Measurements from ENCODE around the gene EDIL3.
"Not testable (repeated sequence)": the region's sequence is repeated elsewhere in the genome, so short reads cannot be mapped to it uniquely, and the experiment has no call there.

The EDIL3 gene

GRCh38 chr5:84160650-84161049 is 224.0 kb downstream of the EDIL3 start:
- not testable (repeated sequence) for DNase-seq

- DNase-seq = no peak
These were observed 235.6 kb downstream of the EDIL3 start for GRCh38 chr5:84149094-84149493.

DNA sequence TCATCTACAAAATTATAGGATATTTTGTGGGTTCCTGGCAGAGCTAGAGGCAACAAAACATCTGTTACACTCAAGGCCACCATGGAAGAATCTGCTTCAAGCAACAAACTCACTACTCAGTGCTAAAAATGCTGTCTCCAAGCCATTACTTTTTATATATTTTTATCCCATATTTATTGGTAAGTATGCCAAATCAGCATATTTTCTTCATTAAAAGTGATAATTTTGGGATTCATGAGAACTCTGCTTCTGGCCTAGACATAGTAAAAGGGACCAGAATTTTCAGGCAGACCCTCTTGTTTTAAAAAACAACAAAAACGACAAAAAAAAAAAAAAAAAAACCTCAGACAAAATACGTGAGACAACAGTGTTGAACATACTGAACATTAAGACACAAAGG is 236.0 kb downstream of the EDIL3 start:
- DNase-seq = no peak

DNA sequence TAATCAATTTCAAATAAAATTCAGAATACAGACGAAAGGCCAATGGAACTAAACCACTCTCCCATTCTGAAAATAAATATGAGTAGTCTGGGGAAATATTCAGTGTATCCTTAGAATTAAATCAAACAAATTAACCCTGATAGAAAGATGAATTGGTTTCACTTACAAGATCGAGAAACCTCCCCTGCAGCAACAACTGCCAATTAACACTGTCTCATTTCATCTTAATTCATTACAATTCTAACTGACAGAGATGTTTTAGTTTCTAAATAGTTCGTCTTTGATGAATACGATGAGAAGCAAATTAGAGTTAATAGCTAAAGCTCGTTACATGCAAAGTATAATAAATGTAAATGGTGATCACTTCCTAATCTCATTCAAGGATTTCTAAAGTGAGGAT is 247.1 kb downstream of the EDIL3 start:
- no peak for DNase-seq

DNA sequence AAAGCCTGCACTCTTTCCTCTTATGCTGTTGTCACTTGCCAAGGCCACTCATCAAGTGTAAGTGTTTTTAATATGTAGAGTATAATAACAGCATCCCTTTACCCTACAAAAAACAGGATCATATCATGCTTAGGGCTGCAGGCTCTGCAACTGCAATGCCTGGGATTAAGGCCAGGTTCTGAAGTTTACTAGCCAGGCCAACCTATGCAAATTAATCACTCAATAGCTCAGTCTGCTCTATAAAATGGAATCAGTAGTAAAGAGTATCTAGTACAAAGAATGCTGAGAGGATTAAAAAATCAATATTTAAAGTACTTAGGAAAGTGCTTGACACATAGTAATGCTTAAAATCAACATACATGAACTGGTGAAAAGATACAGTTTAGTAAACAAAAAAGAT is 253.3 kb downstream of the EDIL3 start:
- DNase-seq = no peak

DNA sequence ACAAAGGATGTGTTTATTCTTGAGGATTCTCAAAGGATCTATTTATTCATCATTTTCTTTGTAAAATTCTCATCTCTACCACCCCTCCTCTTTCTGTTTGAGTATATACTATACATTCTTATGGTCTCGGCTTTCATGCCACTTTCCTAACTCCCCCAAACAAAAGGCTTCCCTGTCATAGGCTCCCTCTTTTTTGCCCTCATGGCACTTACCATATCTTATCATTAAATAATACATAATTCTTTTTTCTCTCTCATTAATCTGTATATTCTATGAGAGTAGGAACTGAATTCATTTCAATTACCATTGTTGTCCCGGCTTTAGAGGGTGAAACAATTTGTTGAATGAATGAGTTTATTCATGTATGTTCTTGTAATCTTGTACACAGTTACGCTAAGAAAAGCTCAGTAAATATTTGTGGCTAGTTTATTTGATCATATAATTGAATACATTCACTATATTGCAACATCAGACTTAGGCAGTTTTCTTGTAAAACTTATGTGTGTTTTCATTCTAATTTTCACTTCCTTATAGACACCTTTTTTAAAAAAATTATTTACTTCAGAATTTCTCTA is 254.6 kb downstream of the EDIL3 start:
- no peak for DNase-seq

DNA sequence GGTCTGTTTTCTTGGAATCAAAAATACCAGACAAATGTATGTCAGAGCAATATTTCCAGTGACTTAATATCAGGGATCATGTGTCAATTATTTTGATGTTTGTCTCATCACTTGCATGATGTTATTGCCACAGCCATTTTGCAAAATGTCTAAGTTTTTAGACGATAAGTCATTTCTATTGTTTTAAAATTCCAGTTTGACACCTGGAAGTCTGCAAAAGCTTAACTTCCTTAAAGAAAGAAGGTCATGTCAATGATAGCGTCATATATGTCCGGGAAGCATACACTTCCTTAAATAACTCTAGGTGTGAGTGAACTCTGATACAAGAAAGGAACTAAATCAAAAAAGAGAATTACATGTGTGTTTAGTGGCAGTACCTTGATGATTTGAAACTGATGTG is 259.5 kb downstream of the EDIL3 start:
- no peak for DNase-seq

GRCh38 chr5:84119252-84119651 is 265.4 kb downstream of the EDIL3 start:
- no peak for DNase-seq

DNA sequence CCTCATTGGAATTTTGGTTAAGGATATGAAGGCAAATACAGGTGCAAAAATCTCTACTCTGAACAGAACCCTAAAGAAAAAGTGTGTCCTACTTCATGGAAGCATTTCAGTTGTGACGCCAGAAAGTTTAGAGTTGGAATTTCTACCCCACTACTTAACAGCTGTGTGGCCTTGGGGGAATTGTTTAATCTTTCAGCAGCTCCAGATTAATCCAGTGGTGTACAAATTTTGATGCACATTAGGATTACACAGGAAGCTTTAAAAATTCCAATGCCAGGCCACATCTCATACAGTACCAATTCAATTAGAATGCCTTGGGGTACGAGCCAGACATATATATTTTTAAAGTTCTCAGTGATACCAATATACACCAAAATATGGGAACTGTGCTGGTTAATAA is 266.1 kb downstream of the EDIL3 start:
- no peak for DNase-seq

- DNase-seq = no peak
These were observed 269.0 kb downstream of the EDIL3 start for GRCh38 chr5:84115727-84116126.

DNA sequence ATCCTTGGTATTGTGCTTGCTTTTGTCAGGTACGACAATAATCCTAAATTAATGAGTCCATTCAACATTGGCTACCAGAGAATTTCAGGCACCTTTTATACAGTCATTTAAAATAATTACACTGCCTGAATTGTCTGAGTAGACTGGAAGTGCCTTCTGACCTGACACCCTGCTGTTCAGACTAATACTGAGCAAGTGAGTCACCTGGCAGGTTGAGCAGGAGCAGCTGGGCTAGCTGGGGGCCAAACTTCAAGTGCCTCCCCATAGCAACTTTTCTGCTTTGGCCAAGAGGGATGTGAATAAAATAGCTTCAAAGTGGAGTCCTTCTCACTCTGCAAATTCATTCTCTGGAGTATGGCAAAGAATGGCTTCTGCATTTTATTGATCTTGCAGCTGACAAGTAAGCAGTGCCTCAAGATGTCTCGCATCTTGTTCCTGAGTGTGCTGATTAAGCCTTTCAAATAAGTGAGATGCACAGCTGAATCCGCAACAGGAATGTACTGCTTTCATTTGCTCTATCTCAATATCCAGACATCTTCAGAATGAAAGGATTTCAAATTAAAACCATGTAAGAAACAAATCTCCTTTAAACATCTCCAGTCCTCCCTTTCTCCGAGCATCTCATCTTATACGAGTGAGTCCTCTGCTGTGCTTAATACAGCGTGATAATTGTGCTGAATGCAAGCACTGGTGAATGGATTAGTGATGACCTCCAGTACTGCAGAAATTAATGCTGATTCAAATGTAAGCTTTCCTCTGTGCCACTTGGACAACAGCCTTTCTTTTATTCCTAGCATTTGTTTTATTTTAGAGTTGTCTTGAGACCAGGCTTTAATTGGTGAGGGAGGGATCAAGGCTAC is 271.2 kb downstream of the EDIL3 start:
- no peak for DNase-seq

DNA sequence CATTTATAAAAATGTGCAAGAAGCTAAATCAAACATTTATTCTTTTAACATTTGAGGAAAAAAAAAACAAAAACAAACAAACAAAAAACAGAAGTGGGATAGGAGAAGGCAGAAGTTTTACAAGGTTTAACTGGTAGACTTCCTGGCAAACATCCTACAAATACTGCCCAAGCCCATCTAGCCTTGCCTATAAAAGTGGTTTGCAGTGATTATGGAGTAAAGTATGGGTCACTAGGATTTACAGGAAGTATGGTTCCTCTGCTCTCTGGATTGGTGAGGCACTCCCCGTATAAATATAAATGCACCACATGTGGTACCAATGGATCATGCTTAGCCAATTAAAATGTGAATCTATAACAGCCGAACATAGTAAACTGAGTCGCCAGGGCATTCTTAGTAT is 291.9 kb downstream of the EDIL3 start:
- no peak for DNase-seq

- no peak for DNase-seq
These were observed 293.4 kb downstream of the EDIL3 start for GRCh38 chr5:84091127-84091799.

DNA sequence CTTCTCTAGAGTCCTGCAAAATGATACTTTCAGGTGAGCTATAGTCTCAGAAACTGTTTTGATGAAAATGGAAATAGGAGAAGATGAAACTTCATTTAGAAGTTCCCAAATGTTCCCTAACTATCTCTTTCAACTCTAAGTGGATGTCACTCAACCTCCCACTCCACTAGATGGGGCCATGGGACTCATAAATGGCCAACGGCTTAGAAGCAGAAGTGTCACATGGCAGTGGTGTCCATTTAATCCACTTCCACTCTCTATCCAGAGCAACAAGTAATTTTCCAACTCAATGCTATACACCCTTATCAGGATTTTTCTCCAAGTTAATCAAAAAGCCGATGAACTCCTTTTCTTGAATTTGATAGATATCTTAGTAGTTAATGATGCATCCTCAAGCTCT is 295.7 kb downstream of the EDIL3 start:
- no peak for DNase-seq

GRCh38 chr5:84086511-84086910 is 298.2 kb downstream of the EDIL3 start:
- DNase-seq = no peak

- no peak for DNase-seq
These were observed 299.2 kb downstream of the EDIL3 start for GRCh38 chr5:84085387-84086041.

GRCh38 chr5:84080908-84081307 is 303.8 kb downstream of the EDIL3 start:
- no peak for DNase-seq

- no peak for DNase-seq
These were observed 312.3 kb downstream of the EDIL3 start for GRCh38 chr5:84072339-84072738.

- DNase-seq = no peak
These were observed 315.0 kb downstream of the EDIL3 start for GRCh38 chr5:84069608-84070179.

DNA sequence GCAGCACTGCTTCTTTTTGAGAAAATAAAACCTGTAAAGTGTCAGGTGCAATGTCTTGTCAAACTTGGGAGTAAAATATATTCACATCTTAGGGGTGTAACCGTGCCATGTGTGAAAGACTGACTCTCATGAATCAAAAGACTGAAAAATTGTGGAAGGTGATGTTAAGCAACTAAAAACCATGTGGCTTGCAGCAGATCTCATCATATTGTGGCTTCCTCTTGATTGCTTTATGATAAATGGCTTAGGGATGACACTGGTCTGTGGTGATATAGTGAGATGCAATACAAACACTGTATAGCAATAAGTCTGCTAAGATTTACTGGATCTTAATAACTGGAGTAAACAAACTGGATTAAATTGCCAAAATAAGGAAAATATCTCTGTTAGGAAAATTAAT is 321.6 kb downstream of the EDIL3 start:
- no peak for DNase-seq

GRCh38 chr5:84059672-84060071 is 325.0 kb downstream of the EDIL3 start:
- no peak for DNase-seq

- no peak for DNase-seq
These were observed 326.1 kb downstream of the EDIL3 start for GRCh38 chr5:84058561-84058960.

- DNase-seq = no peak
These were observed 327.5 kb downstream of the EDIL3 start for GRCh38 chr5:84057211-84057610.
